Cardiac fibroblast (primary cell): ENCODE data around the gene CCDC39.

ENCODE experiments used
- DNase-seq, 2 donors: peaks; one replicate each; pipeline versions ENCODE4 v3.0.0 to v3.0.0-alpha.2; 2010; ENCODE audit warnings: low read depth in 2 of 2
- H3K4me3 ChIP-seq, 2 donors: replicated peaks in 1 of 2; 1 replicate in 1 of 2; 2 replicates in 1 of 2; pipeline ENCODE4 v1.5.1; 2011; ENCODE audit warnings: low read depth in 2 of 2, low read length in 2 of 2, mild to moderate bottlenecking in 2 of 2, moderate library complexity in 1 of 2
- CTCF ChIP-seq: IDR thresholded peaks from one replicate; pipeline ENCODE4 v1.5.1; 2011; ENCODE audit warnings: low read depth, mild to moderate bottlenecking, low read length, inconsistent platforms

Gene CCDC39

GRCh38 chr3:180678231-180678630 is 1.1 kb downstream of the CCDC39 start:
- H3K4me3 ChIP-seq, result no peak overlapping the region
- no peak for TF ChIP-seq CTCF
- DNase-seq, result no peak

- DNase-seq, result no peak
- TF ChIP-seq CTCF, result no peak
- no peak overlapping the region for H3K4me3 ChIP-seq
These were observed 17.8 kb downstream of the CCDC39 start for GRCh38 chr3:180661444-180661843.

GRCh38 chr3:180657094-180657493 is 22.2 kb downstream of the CCDC39 start:
- no peak overlapping the region for H3K4me3 ChIP-seq
- no peak for DNase-seq
- TF ChIP-seq CTCF, result no peak

GRCh38 chr3:180656406-180656805 is 22.9 kb downstream of the CCDC39 start:
- no peak for DNase-seq
- no peak for TF ChIP-seq CTCF
- no peak overlapping the region for H3K4me3 ChIP-seq

GRCh38 chr3:180646187-180646790 is 33.0 kb downstream of the CCDC39 start:
- TF ChIP-seq CTCF, result no peak
- peak in 1 of 2 donors; percentile 2 for DNase-seq
- no peak overlapping the region for H3K4me3 ChIP-seq

- no peak for TF ChIP-seq CTCF
- H3K4me3 ChIP-seq, result no peak overlapping the region
- no peak for DNase-seq
These were observed 38.3 kb downstream of the CCDC39 start for GRCh38 chr3:180640987-180641386.

GRCh38 chr3:180633722-180634121 is 45.6 kb downstream of the CCDC39 start:
- TF ChIP-seq CTCF, result no peak
- no peak overlapping the region for H3K4me3 ChIP-seq
- no peak for DNase-seq
